Measurements from ENCODE around the gene FAM81A.
A peak's percentile ranks its signal among the peaks of the same experiment; 100 is the strongest.
"Not testable (repeated sequence)": the region's sequence is repeated elsewhere in the genome, so short reads cannot be mapped to it uniquely, and the experiment has no call there.

Gene FAM81A

DNA sequence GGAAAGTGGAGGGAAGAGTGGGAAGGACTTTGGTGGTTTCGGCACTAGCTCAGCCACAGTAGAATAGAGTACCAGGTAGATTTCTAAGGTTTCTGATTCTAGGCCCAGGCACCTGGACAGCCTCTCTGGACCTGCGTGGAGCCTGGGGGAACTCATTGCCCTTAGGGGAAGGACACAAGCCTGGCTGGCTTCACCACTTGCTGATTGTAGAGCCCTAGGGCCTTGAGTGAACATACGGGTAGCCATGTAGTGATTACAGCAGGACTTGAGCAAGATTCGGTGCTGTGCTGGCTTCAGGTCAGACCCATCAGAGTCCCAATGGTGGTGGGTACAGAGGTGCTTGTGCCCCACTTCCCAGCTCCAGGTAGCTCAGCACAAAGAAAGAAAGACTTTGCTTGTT lies 47.0 kb downstream of the FAM81A start:
- DNase-seq (ENCODE audit: low spot score) = no peak

- not testable (repeated sequence) for DNase-seq (ENCODE audit: low spot score)
Measured at GRCh38 chr15:59489485-59489884, 51.5 kb downstream of the FAM81A start.

- DNase-seq (ENCODE audit: low spot score) = no peak
Measured at GRCh38 chr15:59491062-59491461, 53.1 kb downstream of the FAM81A start.

DNA sequence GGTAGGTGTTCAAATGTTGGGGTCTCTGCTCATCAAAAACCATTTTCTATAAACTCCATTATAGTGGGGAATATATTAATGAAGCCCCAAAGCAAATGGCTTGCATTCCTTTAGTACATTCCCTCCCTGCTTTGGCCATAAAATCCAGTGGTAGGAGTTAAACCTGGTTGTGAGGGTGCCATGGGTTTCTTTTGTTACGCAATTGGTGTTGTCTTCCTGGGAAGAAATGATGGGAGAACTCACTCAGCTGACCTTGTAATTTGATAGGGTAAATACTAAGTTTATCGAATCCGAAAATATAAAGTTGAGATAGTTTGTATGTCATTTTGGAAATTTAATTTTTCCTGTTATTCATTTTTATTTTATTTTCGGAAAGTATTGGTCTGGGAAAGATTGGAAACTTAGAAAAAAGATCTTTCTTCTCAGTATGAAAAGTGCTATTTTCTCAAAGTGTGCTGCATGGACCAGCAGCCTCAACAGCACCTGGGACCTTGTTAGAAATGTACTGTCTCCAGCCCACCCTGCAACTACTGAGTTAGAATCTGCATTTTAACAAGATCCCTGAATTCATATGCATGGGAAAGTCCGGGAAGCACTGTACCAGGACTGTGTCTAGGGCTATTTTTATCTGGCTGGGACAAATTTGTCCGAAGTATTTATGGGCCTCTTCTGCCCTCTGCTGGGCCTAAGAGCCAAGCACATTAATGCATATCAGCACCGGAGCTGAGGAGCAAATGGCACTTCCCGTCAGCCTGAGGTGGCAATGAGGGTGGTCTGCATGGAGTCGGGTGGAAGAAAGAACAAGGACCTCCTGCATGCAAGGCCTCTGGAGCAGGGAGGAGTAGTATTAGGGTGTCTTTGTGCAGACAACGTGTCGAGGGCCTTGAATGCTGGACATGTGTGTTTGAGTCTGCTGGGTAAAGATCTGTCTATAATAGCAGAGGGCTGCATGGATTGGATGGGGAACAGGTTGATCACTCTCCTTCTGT lies 54.7 kb downstream of the FAM81A start:
- peak; percentile 62 for DNase-seq (ENCODE audit: low spot score)

- DNase-seq (ENCODE audit: low spot score) = peak; percentile 37
Measured at GRCh38 chr15:59501597-59501996, 63.6 kb downstream of the FAM81A start.

- no peak for DNase-seq (ENCODE audit: low spot score)
Measured at GRCh38 chr15:59515190-59515589, 77.2 kb downstream of the FAM81A start.

GRCh38 chr15:59516655-59517461 lies 78.9 kb downstream of the FAM81A start:
- DNase-seq (ENCODE audit: low spot score) = no peak

GRCh38 chr15:59519329-59519728 lies 81.3 kb downstream of the FAM81A start:
- DNase-seq (ENCODE audit: low spot score) = no peak

DNA sequence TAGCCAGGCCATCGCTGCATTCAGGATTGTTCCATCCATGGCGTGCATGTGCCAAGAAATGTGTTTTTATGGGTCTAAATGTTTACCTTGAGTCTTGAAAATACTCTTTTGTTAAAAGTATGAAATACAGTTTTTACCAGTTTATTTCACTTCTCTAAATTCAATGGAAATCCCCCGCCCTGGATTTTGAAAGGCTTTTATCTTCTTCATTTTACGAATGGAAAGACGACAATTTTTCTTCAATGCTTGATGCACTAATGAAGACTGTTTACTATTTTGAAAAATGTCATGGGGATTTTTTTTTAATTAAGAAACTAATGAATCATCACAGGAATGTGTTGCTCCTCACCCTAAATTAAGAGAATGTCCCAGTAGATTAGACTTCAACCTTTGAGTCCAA lies 83.5 kb downstream of the FAM81A start:
- no peak for DNase-seq (ENCODE audit: low spot score)

- DNase-seq (ENCODE audit: low spot score) = no peak
Measured at GRCh38 chr15:59522988-59523461, 85.0 kb downstream of the FAM81A start.

- DNase-seq (ENCODE audit: low spot score) = no peak
Measured at GRCh38 chr15:59523702-59524101, 85.7 kb downstream of the FAM81A start.

DNA sequence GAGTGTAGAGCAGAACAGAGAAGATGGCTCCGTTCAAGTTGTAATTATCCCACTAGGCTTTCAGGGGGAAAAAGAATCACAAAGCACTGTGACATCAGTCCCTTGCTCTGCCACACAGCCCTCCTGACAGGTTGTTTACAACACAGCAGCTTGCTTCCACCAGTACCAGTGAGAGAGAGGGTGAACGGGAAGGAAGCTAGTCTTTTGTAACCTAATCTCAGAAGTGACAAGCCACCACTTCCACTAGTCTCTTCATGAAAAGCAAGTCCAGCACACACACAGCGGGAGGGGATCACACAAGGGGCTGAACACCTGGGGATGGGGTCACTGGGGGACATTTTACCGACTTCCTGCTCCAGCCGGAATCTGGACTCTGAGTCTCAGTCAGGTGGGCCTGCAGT lies 86.3 kb downstream of the FAM81A start:
- no peak for DNase-seq (ENCODE audit: low spot score)

DNA sequence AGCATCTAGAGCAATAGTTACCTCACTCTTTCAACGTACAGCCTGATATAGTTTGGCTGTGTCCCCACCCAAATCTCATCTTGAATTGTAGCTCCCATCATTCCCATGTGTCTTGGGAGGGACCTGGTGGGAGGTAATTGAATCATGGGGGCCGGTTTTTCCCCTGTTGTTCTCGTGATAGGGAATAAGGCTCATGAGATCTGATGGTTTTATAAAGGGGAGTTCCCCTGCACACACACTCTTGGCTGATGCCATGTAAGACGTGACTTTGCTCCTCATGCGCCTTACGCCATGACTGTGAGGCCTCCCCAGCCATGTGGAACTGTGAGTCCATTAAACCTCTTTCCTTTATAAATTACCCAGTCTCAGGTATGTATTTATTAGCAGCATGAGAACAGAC lies 88.5 kb downstream of the FAM81A start:
- not testable (repeated sequence) for DNase-seq (ENCODE audit: low spot score)

DNA sequence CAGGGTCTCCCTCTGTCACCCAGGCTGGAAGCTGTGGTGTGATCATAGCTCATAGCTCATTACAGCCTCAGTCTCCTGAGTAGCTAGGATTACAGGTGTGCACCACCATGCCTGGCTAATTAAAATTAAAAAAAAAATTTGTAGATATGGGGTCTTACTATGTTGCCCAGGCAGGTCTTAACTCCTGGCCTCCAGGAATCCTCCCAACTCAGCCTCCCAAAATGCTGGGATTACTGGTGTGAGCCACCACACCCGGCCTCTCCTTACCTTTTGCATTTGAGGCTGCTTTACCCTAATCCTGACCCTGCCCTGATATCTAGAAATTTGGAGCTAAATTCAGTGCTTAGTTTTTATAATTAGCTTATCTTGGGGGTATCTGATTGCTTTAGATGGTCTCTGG lies 90.4 kb downstream of the FAM81A start:
- DNase-seq (ENCODE audit: low spot score) = no peak

GRCh38 chr15:59528961-59529402 lies 91.0 kb downstream of the FAM81A start:
- DNase-seq (ENCODE audit: low spot score) = peak; percentile 78

DNA sequence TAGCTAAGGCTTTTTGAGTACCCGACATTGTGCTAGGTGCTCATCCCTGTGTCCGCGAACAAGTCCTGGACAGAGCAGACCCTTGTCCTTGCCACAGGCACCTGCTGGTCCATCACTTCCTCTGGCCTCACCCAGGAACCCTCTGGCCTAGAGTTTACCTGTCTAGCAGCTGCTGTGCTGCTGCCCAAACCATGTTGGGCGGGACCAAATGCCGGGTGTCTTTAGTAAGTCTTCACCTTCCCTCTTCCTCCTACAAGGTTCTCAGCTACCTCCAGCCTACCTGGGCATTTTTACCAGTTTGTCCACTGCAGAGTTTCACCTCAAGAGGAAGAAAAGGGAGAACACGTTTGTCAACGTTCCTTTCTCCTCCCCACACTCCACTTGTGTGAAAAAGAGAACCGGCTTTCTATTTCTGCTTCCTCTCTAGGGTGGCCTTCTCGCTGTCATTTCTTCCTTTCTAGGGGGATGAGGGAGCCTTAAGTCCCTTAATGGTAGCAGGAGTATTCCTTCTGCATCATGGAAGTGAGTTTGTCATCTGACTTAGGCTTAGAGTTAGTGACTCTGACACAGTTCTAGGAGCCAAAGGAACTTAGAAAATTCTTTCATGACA lies 93.2 kb downstream of the FAM81A start:
- DNase-seq (ENCODE audit: low spot score) = no peak

DNA sequence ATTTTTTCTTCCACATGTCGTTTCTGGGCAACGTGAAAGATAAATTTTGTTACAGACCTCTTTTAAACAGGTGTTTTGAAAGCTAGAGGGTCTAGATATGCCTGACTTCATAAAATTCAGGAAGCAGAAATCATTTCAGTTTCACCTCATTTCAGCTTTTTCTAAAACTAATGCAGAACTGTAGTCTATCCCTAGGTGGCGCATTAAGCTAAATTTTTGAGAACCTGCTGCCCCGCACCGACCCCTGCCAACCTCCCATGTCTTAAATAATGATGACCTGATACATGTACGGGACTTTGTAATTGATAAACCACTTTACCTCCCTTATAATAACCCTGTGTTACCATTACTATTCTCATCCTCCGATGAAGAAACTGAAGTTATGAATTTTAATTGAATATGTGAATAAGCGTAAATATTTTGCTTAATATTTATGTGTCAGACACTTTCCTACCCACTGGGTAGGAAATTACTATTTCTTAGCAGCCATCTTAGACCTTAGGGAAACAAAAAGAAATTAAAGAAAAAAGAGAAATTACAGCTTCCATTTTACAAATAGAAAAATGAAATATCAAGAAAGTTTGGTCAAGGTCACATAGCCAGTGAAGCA lies 94.9 kb downstream of the FAM81A start:
- peak; percentile 25 for DNase-seq (ENCODE audit: low spot score)

- no peak for DNase-seq (ENCODE audit: low spot score)
Measured at GRCh38 chr15:59536553-59536952, 98.6 kb downstream of the FAM81A start.

DNA sequence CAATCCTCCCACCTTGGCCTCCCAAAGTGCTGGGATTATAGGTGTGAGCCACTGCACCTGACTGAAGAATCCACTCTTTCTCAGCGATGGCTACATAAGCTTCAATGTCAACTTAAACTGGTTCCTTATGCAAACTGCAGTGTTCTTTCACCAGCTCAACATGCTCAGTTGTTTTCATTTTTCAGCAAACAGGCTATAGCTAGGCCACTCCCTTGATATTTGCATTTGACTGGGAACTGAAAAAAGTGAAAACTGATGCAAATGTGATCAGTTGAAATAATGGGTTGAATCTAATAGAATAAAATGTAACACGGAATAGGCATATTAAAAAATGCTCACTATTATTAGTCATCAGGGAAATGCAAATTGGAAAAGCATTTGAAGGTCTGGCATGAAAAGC lies 99.4 kb downstream of the FAM81A start:
- DNase-seq (ENCODE audit: low spot score) = no peak

DNA sequence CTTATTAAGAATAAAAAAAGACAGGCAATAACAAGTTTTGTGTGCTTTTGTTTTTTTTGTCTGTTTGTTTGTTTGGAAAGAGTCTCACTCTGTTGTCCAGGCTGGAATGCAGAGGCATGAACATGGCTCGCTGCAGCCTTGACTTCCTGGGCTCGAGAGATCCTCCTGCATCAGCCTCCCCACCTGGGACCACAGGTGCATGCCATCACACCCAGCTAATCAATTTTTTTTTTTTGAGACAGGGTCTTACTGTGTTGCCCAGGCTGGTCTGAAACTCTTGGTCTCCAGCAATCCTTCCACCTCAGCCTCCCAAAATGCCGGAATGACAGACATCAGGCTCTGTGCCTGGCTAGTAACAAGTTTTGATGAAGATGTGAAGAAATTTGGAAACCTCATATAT lies 100.5 kb downstream of the FAM81A start:
- DNase-seq (ENCODE audit: low spot score) = no peak

- no peak for DNase-seq (ENCODE audit: low spot score)
Measured at GRCh38 chr15:59539799-59540198, 101.8 kb downstream of the FAM81A start.

- DNase-seq (ENCODE audit: low spot score) = no peak
Measured at GRCh38 chr15:59540654-59541053, 102.7 kb downstream of the FAM81A start.

Data from AG08396 (cell line).